OCI-LY1 (cell line): ENCODE measurements around the gene MPV17L2.
"Not testable (repeated sequence)": the region's sequence is repeated elsewhere in the genome, so short reads cannot be mapped to it uniquely, and the experiment has no call there.

Experiments used
- H2AFZ ChIP-seq: fragments of 200-600 bp; sonication (generic), shearing (Covaris generic); 2 replicates; pipeline ENCODE4 v1.6.0; 2014; ENCODE audit warnings: antibody characterized with exemption, mild to moderate bottlenecking, low read length
- H3F3A ChIP-seq: fragments of 200-600 bp; sonication (generic), shearing (Covaris generic); 2 replicates; pipeline ENCODE4 v1.6.0; 2014; ENCODE audit warnings: mild to moderate bottlenecking, antibody characterized with exemption, low read length, moderate library complexity; ENCODE audit not compliant: insufficient read depth
- H3K27ac ChIP-seq: fragments of 200-600 bp; sonication (generic); 2 replicates; pipeline ENCODE4 v1.5.1; 2014; ENCODE audit warnings: low read length, mixed run types, mild to moderate bottlenecking, low read depth; ENCODE audit not compliant: poor library complexity, severe bottlenecking
- H3K27me3 ChIP-seq: fragments of 200-600 bp; sonication (generic); 2 replicates; pipeline ENCODE4 v1.6.0; 2014; ENCODE audit warnings: antibody characterized with exemption, mild to moderate bottlenecking, low read length, moderate library complexity; ENCODE audit not compliant: insufficient read depth
- H3K36me3 ChIP-seq: fragments of 200-600 bp; sonication (generic); 2 replicates; pipeline ENCODE4 v1.6.1; 2014; ENCODE audit warnings: mild to moderate bottlenecking, antibody characterized with exemption, low read length, moderate library complexity, mixed read lengths; ENCODE audit not compliant: insufficient read depth
- H3K4me1 ChIP-seq: fragments of 200-600 bp; sonication (generic); 2 replicates; pipeline ENCODE4 v1.5.1; 2014; ENCODE audit warnings: mild to moderate bottlenecking, low read length, moderate library complexity; ENCODE audit not compliant: insufficient read depth, severe bottlenecking
- H3K4me2 ChIP-seq: fragments of 200-600 bp; sonication (generic), shearing (Covaris generic); 2 replicates; pipeline ENCODE4 v1.6.1; 2014; ENCODE audit warnings: low read length
- H3K4me3 ChIP-seq: fragments of 200-600 bp; sonication (generic); 2 replicates; pipeline ENCODE4 v1.5.1; 2014; ENCODE audit warnings: low read length, low read depth, mild to moderate bottlenecking, mixed read lengths; ENCODE audit not compliant: poor library complexity, severe bottlenecking
- H3K79me2 ChIP-seq: fragments of 200-600 bp; shearing (Covaris generic); 2 replicates; pipeline ENCODE4 v1.6.1; 2016; ENCODE audit warnings: mixed run types, low read length, mixed read lengths; ENCODE audit not compliant: insufficient read depth
- H3K9ac ChIP-seq: fragments of 200-600 bp; sonication (generic), shearing (Covaris generic); 2 replicates; pipeline ENCODE4 v1.6.1; 2014; ENCODE audit warnings: mild to moderate bottlenecking, low read length, mixed read lengths
- H3K9me2 ChIP-seq: fragments of 200-600 bp; sonication (generic), shearing (Covaris generic); 2 replicates; pipeline ENCODE4 v1.6.1; 2014; ENCODE audit warnings: low read depth, mild to moderate bottlenecking, low read length, mixed read lengths
- H3K9me3 ChIP-seq: fragments of 200-600 bp; shearing (Covaris generic); 2 replicates; pipeline ENCODE4 v1.6.1; 2014; ENCODE audit warnings: low read length, mixed read lengths
- H4K20me1 ChIP-seq: fragments of 200-600 bp; sonication (generic), shearing (Covaris generic); 2 replicates; pipeline ENCODE4 v1.6.0; 2016; ENCODE audit warnings: mild to moderate bottlenecking, low read length; ENCODE audit not compliant: insufficient read depth
- EZH2 ChIP-seq: fragments of 200-600 bp; sonication (generic), shearing (Covaris generic); IDR thresholded peaks from 2 replicates; pipeline ENCODE4 v1.8.0; 2017; ENCODE audit warnings: borderline replicate concordance, mixed run types, mild to moderate bottlenecking, antibody characterized with exemption, low read length, moderate library complexity, mixed read lengths
- TF ChIP-seq, protein P1 (sequence below): fragments of 200-600 bp; sonication (generic), shearing (Covaris generic); IDR thresholded peaks from 2 replicates; pipeline ENCODE4 v1.5.1; 2017; ENCODE audit warnings: mild to moderate bottlenecking, antibody characterized with exemption, low read length, moderate library complexity, mixed read lengths

MPV17L2 gene

DNA sequence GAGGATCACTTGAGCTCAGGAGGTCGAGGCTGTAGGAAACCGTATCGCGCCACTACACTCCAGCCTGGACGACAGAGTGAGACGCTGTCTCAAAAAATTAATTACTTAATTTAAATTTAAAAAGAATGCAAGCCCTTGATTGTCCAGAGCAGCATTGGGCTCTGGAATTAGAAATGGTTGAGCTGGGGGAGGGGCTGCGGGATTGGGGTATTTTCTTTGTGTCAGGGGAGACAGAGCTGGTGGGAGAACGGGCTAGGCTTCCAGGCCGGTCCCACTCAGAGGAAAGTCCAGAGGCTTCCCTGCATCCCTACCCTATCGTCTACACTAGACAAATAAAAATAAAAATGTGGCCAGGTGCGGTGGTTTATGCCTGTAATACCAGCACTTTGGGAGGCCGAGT is 13.0 kb downstream of the MPV17L2 start:
- H3K27ac ChIP-seq, result no peak overlapping the region
- H2AFZ ChIP-seq, result no peak overlapping the region
- H3K4me2 ChIP-seq, result peak overlapping the region; percentile 76; the same call in 1 of the 2 replicates
- H3K9me2 ChIP-seq, result no peaks in the 10 kb centered on the region
- no peaks in the 10 kb centered on the region for H4K20me1 ChIP-seq
- peaks cover 13% of the 10 kb centered on the region for H3K36me3 ChIP-seq
- no peaks in the 10 kb centered on the region for H3K79me2 ChIP-seq
- TF ChIP-seq, protein P1, sequence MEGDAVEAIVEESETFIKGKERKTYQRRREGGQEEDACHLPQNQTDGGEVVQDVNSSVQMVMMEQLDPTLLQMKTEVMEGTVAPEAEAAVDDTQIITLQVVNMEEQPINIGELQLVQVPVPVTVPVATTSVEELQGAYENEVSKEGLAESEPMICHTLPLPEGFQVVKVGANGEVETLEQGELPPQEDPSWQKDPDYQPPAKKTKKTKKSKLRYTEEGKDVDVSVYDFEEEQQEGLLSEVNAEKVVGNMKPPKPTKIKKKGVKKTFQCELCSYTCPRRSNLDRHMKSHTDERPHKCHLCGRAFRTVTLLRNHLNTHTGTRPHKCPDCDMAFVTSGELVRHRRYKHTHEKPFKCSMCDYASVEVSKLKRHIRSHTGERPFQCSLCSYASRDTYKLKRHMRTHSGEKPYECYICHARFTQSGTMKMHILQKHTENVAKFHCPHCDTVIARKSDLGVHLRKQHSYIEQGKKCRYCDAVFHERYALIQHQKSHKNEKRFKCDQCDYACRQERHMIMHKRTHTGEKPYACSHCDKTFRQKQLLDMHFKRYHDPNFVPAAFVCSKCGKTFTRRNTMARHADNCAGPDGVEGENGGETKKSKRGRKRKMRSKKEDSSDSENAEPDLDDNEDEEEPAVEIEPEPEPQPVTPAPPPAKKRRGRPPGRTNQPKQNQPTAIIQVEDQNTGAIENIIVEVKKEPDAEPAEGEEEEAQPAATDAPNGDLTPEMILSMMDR, result no peak
- no peak for TF ChIP-seq EZH2
- H3F3A ChIP-seq, result no peaks in the 10 kb centered on the region
- peaks cover 4% of the 10 kb centered on the region; the same call in 1 of the 2 replicates for H3K27me3 ChIP-seq
- no peak overlapping the region; the same call in 1 of the 2 replicates for H3K9ac ChIP-seq
- H3K9me3 ChIP-seq, result no peaks in the 10 kb centered on the region
- no peak overlapping the region for H3K4me3 ChIP-seq
- peaks cover 26% of the 10 kb centered on the region for H3K4me1 ChIP-seq

DNA sequence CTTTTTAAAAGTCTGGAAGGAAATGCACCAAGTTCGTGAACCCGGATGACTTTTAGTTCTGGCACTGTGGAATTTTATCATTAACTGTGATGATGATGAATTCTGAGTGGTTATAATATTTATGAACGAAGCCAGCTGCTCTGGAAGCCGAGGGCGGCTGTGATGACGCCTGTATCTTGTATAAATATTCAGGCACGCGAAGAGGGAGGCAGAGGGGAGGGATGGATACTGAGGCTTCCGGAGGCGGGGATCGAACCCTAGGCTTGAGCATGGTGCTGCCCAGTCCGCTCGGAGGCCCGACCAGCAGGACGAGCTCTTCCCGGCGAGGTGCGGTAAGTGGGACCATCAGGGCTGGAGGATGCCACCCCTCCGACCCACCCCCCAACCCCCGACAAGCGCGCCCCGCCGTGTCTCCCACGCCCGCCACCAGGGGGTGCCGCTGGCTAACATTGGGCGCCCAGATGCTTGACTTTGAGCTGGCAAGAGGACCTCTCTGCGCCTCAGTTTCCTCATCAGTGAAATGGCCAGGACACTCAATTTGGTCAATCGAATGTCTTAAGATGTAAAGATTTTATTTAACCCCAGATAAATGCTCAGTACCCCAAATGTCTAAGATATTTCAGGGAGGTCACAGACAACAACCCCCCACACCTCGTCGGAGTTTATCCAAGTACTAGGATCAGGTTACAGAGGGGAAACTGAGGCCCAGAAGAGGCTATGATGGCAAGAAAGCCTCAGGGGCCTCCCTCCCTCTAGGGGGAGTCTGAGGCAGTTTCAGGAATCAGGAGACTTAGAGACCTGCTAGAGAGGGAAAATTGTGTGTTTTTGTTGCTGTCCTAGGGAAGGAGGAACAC is 15.3 kb downstream of the MPV17L2 start:
- Histone ChIP-seq H4K20me1 (no peaks in the 10 kb centered on the region), H3K9me2 (no peaks in the 10 kb centered on the region), H3F3A (no peaks in the 10 kb centered on the region), H3K27ac (no peak overlapping the region), H3K79me2 (no peaks in the 10 kb centered on the region), H3K9ac (no peak overlapping the region), H3K4me3 (no peak overlapping the region), H3K9me3 (no peaks in the 10 kb centered on the region), H3K36me3 (no peaks in the 10 kb centered on the region), H2AFZ (no peak overlapping the region), H3K4me2 (no peak overlapping the region), H3K4me1 (peaks cover 14% of the 10 kb centered on the region), H3K27me3 (peaks cover 4% of the 10 kb centered on the region; the same call in 1 of the 2 replicates)
- TF ChIP-seq, protein P1, result peak; percentile 68
- no peak for TF ChIP-seq EZH2

DNA sequence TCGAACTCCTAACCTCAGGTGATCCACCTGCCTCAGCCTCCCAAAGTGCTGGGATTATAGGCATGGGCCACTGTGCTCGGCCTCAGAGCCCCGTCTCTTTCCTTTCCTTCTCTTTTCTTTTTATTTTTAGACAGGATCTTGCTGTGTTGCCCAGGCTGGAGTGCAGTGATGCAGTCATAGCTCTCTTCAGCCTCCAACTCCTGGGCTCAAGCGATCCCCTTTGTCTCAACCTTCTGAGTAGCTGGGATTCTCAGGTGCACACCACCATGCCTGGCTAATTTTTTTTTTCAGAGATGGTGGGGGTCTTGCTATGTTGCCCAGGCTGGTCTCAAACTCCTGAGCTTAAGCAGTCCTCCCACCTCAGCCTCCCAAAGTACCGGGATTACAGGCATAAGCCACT is 16.9 kb downstream of the MPV17L2 start:
- not testable (repeated sequence) for H2AFZ ChIP-seq, H3K36me3 ChIP-seq, H3F3A ChIP-seq, H3K9ac ChIP-seq, H3K27me3 ChIP-seq, H3K27ac ChIP-seq, H3K4me3 ChIP-seq, H4K20me1 ChIP-seq, H3K4me2 ChIP-seq, H3K9me2 ChIP-seq, H3K9me3 ChIP-seq, H3K79me2 ChIP-seq
- H3K4me1 ChIP-seq, result peaks cover 13% of the 10 kb centered on the region
